Colon (tissue), 2 donors: Measurements from ENCODE around the gene CYB561A3.
"Not testable (repeated sequence)": the region's sequence is repeated elsewhere in the genome, so short reads cannot be mapped to it uniquely, and the experiment has no call there.

Experiments used
- FAIRE-seq: peaks from 2 replicates; lab custom pipeline; 2012; peaks lifted over from hg19 to GRCh38; lab: Jason Lieb, UNC
- donor health status: control.
- donor health status: control.

Gene CYB561A3, protein sequence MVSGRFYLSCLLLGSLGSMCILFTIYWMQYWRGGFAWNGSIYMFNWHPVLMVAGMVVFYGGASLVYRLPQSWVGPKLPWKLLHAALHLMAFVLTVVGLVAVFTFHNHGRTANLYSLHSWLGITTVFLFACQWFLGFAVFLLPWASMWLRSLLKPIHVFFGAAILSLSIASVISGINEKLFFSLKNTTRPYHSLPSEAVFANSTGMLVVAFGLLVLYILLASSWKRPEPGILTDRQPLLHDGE

DNA sequence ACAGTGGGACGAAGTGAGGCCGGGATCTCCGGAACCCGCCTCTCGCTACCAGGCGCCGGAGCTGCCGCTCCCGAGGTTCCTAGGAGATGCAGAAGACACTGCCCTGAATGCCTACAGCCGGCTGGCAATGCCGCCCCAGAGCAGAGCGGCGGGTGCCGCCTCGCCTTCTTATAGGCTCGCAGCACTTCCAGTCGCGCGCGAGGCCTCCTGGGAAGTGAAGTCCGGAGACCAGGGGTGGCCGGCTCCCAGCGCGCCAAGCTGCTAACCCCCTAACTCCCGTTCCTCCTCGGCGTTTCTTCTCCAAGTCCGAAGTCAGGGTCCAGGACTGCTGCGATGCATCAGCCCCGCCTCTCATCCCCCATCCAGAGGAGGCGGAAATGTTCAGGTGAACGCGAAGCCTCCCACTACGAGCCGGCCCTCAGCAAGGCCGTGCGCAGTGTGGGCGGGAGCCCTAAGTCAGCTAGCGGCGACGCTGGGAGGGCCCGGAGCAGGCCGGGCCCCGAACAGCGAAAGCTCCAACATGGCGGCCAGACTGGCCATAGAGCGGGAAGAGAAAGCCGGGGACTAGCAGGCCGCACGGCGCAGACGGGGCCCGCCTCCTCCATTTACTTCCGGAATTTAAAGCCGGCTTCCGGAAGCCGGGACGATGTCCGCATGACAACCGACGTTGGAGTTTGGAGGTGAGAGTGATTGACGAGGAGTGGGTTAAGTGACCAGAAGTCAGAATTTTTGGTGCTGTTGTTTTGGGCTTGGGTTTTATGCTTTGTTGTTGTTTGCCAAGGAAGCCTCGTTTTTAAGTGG lies at the start of gene CYB561A3, which contains the start of gene TMEM138:
Gene CYB561A3 (minus strand): TSS at position 142 of the 801 bp plus-strand sequence. CDS start 5,169 bp downstream, outside the sequence.
Gene TMEM138 (plus strand): TSS at position 634 of the 801 bp plus-strand sequence. CDS start 2,017 bp downstream, outside the sequence.
- no peak for FAIRE-seq

- FAIRE-seq, result no peak
Measured at GRCh38 chr11:61406991-61407728, 45.5 kb upstream of the CYB561A3 start.

DNA sequence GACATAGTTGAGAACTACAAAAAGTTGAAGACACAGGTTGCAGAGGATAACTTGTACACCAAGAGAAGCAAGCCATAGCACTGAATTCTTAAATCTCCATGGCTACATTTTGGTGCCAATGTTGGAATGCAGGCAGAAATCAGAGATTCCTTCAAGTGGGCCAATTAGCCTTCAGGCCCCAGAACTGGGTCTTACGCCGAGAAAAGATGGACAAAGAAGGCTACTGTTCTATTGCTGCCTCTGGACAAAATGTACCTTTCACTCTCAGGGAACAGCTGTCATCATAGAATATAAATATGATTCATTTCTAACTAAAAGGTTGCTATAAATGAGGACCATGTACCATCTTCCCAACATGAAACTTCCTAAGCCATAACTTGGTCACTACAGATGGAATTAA lies 44.4 kb upstream of the CYB561A3 start:
- FAIRE-seq, result no peak

DNA sequence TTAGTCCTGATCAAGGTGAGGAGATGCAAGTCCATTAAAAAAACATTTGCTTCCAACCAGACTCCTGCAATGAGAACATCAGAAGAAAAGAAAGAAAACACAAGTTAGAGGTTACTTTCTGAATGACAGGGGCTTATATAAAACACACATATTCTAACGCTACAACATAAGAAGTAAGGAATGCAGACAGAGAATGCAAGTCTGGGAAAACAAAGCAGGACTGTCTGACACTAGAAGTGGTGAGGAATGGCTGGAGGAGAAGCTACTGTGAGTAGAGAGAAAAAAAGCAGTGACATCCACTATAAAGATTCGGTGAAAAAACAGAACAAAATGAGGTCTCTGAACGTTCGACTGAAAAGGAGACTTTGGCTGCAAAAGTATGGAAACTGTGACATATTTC lies 43.0 kb upstream of the CYB561A3 start:
- no peak for FAIRE-seq

GRCh38 chr11:61404103-61404502 lies 42.4 kb upstream of the CYB561A3 start:
- no peak for FAIRE-seq

DNA sequence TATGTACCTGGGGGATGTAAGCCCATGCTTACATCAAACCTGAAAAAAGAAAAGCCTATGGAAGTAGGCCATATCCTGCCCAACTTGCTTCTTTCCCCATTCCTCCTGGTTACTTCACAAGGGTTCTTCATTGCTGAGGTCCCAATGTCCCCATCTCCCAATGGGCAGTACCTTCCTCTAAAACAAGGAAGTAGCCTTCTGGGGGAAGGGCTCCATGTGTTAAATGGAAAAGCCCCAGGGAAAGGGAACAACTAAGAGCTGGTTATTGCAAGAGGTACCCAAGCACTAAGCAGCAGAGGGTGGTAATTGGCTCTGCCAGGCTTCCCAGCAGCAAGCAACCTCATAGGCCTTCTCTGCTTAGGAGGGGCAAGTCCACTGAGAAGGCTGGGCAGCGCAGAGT lies 42.0 kb upstream of the CYB561A3 start:
- FAIRE-seq, result no peak

DNA sequence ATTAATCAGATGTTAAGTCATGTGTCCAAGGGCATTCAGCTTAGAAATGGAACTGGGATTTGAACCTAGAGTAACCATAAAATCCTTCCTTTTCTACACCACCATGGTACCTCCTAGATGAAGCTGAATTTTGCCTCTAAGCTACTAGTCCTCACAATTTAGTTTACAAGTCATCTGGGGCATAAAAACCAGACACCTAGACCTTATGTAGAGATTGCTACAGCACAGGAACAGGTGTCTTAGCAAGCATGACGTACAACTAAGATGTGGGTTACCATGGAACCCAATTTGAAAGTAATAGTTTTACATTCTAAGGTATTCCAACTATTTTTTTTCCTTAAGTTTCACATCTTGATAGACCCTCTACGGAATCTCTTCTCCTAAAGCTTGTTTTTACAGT lies 39.9 kb upstream of the CYB561A3 start:
- no peak for FAIRE-seq

DNA sequence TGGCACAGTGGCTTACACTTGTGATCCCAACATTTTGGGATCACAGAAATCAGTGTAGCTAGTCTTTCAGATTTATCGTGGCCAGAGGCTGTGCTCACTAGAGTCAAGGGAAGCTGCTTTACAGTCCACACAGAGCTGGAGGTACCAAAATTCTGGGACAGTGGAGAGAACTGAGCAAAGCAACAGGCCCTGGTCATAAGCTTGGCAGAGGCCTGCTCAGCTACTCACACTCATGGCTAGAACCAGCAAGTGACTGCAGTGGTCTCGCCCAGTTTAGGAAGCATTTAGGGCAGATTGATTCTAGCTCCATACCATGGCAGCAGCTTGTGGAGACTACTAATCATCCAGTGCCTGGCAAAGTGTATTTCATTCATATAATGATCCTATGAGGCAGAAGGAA lies 39.5 kb upstream of the CYB561A3 start:
- FAIRE-seq, result no peak

- FAIRE-seq, result no peak
Measured at GRCh38 chr11:61392981-61393595, 31.4 kb upstream of the CYB561A3 start.

DNA sequence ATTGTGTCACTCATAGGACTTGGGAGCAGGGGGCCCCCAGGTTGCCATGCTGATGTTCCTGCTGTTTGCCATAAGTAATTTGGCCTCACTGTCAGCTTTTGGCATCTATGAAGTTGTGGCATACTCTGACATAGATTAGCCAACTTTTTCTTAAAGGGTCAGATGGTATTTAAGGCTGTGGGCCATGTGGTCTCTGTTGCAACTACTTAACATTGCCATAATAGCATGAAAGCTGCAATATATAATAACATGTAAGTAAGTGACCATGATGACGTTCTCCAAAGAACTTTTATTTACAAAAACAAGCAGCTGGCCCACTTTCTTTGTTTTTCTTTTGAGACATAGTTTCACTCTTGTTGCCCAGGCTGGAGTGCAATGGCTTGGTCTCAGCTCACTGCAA lies 28.5 kb upstream of the CYB561A3 start:
- FAIRE-seq, result no peak

DNA sequence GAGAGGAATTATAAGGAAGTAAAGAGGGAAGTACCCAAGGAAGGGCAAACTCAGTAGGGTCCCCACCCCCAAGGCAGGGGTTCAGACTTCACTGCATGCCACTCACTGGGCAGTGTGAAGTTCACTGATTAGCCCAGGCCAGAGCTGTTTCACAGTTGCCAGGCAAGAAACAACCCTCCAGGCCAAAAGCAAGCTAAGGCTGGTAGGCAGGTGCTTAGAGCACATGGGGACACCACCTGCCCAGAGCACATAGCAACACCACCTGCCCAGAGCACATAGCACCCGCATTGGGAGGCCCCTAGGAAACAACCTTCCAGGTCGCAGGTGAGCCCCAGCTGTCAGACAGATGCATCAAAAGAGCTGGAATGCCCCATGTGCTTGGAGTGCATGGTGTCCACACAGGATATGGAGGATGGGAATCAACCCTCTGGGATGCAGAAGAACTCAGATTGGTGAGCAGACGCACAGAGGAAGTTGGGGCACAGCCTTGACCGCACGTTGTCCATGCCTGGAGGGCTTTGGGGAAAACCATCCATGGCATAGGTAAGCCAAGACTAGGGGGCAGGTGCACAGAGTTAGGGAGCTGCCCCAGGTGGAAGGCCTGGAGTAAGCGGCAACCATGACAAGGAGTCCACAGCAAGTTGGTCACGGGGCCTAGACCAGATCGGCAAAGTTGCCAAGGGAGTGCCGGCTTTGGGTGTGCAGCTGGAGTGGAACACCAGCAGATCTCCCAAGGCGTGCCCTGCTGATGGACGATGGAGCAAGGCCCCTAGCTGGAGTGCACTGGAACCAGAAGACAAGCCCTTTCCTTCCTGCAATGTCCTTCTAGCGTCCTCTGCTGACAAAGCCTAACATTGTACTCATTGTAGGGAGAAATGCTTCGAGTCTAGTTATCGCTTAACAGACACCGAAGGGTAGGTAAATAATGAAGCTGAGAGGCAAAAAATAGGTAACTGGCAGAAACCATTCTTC lies 22.9 kb upstream of the CYB561A3 start:
- FAIRE-seq, result no peak

- FAIRE-seq, result not testable (repeated sequence)
Measured at GRCh38 chr11:61383859-61384258, 22.2 kb upstream of the CYB561A3 start.

DNA sequence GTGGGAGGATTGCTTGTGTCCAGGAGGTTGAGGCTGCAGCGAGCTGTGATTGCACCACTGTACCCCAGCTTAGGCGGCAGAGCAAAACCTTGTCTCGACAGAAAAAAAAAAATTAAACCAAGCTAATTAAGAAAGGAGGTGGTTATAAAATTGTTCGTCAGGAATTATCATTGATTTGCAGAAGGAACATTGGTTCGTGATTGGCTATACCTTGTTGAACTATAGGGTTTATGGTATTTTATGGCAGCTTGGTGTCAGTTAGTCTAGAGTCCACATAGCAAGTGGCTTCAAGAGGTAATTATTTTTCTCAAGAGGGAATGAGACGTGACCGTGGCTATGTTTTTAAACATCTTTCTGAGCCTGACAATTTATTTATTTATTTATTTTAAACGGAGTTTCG lies 19.2 kb upstream of the CYB561A3 start:
- no peak for FAIRE-seq

DNA sequence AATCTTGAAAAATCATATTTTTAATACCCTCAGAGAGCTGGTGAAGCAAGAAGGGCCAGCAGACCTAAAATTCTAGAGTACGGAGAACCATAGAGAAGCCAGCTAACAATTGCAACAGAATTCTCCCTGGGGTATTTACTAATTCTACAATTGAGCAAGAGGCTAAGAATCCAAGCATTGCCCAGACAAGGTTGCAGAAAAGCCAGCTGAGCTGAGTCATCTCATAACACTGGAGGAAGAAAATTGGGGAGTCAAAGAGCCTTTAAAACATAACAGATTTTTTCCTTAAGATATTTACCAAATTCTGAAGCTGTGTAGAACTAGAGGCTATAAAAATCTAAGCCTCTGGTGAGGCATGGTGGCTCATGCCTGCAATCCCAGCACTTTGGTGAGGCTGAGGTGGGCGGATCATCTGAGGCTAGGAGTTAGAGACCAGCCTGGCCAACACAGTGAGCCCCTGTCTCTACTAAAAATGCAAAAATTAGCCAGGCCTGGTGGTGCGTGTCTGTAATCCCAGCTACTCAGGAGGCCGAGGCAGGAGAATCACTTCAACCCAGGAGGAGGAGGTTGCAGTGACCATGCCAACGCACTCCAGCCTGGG lies 17.1 kb upstream of the CYB561A3 start:
- FAIRE-seq, result no peak

GRCh38 chr11:61377461-61378160 lies 15.9 kb upstream of the CYB561A3 start:
- FAIRE-seq, result no peak

DNA sequence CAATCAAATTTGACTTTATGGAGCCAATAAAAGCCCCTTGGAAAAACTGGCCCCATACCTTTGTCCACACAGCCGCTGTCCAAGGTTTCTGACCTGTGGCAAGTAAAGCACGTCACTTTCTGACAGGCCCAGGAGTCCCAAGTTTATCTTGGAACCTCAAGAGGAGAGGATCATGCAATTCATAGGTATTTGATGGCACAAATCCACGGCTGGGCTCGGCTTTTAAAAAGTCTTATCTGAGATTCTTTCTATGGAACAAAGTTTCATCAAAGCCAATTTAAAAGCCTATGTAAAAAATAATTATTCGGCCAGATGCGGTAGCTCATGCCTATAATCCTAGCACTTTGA lies 14.1 kb upstream of the CYB561A3 start:
- no peak for FAIRE-seq

- no peak for FAIRE-seq
Measured at GRCh38 chr11:61372659-61373420, 11.2 kb upstream of the CYB561A3 start.

DNA sequence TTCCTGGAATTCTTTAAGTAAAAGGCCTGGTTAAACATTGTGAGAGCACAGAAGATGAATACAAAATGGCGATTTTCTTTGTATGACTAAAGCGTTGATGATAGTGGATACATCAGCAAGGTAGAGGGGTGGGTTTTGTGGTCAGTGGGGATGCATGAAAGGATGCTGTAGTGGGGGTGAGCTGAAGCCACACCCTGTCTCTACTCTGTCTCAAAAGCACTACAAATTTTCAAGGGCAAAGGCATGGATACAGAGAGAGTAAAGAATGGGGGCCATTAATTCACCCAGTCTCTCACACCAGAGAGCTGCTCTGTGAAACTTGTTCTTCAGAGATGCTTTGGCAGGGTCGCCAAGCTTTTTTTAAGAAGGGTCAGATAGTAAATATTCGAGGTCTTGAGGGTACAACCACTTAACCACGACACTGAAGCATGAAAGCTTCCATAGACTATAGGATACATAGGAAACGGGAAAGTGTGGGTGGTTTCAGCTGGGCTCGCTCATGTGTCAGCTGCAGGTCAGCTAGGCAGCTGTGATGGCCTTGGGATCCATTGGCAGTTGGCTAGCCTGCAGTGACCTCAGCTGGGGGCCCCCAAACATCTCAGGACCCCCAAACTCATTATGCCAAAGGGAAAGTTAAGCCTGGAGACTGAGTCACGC lies 8.8 kb upstream of the CYB561A3 start:
- no peak for FAIRE-seq
